Measurements from ENCODE around the gene MCM8.

- TF ChIP-seq CTCF (conservative IDR thresholded peaks at IDR 0.05; ENCODE audit: low read depth in 2 of 2) (no peak), EZH2 (IDR thresholded peaks at IDR 0.05; ENCODE audit: low read depth, unreplicated experiment) (no peak)
Observed at GRCh38 chr20:6045566-6045965, 95.1 kb downstream of the MCM8 start.

Data from GM23338 (cell line).